HEK293 (cell line): ENCODE data around the gene MACO1.

Source experiments
- GLI4 ChIP-seq: fragments of 450-650 bp; formaldehyde crosslinking; IDR thresholded peaks from 2 replicates; pipeline ENCODE4 v1.5.1; 2016; ENCODE audit warnings: missing biosample characterization, missing genetic modification characterization
- ZNF423 ChIP-seq: fragments of 450-650 bp; formaldehyde crosslinking; IDR thresholded peaks from 2 replicates; pipeline ENCODE4 v1.5.1; 2016; ENCODE audit warnings: missing biosample characterization, missing genetic modification characterization
- ZNF558 ChIP-seq: fragments of 450-650 bp; formaldehyde crosslinking; IDR thresholded peaks from 2 replicates; pipeline ENCODE4 v1.5.1; 2016; ENCODE audit warnings: missing biosample characterization, missing genetic modification characterization
- ZNF830 ChIP-seq: fragments of 450-650 bp; IDR thresholded peaks from 2 replicates; pipeline ENCODE4 v1.5.0; 2018; ENCODE audit warnings: missing biosample characterization, missing genetic modification characterization, low read depth, mild to moderate bottlenecking, moderate library complexity
- TF ChIP-seq, protein P1 (sequence below): fragments of 450-650 bp; formaldehyde crosslinking; IDR thresholded peaks from 2 replicates; pipeline ENCODE4 v1.5.1; 2016; ENCODE audit warnings: missing biosample characterization, missing genetic modification characterization
- TF ChIP-seq, protein P2 (sequence below): fragments of 450-650 bp; formaldehyde crosslinking; IDR thresholded peaks from 2 replicates; pipeline ENCODE4 v1.5.1; 2016; ENCODE audit warnings: missing biosample characterization, missing genetic modification characterization
- TF ChIP-seq, protein P3 (sequence below): fragments of 450-650 bp; formaldehyde crosslinking; IDR thresholded peaks from 2 replicates; pipeline ENCODE4 v1.5.1; 2016; ENCODE audit warnings: missing biosample characterization, missing genetic modification characterization
- TF ChIP-seq, protein P4 (sequence below): fragments of 450-650 bp; formaldehyde crosslinking; conservative IDR thresholded peaks from 2 replicates; pipeline ENCODE4 v1.5.1; 2016; ENCODE audit warnings: low read depth, missing biosample characterization, missing genetic modification characterization
- TF ChIP-seq, protein P5 (sequence below): fragments of 450-650 bp; formaldehyde crosslinking; IDR thresholded peaks from 2 replicates; pipeline ENCODE4 v1.5.1; 2016; ENCODE audit warnings: missing biosample characterization, missing genetic modification characterization

DNA sequence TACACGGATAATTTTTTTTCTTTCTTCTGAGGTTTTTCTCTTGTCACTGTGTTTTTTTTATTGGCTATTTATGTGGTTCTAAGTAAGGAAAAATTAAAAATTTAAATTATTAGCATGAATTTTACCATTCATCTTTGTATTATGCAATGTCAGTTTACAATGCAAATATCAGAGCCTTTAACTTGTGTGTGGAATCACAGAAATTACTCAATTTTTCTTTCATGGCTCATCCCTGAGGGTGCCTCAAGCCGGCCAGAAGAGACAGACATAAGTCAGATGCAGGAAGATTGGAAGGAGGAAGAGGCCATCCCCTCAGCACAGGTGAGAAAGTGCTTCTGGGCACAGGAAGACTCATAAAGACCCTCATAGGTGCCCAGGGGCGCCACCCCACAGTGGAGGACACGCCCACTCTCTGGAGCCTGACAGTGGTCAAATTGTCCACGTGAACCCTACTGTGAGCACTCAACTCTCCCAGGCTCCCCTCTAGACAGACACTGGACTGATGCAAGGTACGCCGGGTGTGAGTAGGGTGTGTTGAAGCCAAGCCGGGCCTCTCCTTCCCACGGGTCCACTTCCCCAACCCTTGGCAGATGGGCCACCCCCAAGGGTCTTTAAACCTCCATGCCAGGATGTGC, 103.2 kb downstream of the MACO1 start:
- TF ChIP-seq GLI4 (tag by site-specific recombination), result no peak
- TF ChIP-seq, protein P1, sequence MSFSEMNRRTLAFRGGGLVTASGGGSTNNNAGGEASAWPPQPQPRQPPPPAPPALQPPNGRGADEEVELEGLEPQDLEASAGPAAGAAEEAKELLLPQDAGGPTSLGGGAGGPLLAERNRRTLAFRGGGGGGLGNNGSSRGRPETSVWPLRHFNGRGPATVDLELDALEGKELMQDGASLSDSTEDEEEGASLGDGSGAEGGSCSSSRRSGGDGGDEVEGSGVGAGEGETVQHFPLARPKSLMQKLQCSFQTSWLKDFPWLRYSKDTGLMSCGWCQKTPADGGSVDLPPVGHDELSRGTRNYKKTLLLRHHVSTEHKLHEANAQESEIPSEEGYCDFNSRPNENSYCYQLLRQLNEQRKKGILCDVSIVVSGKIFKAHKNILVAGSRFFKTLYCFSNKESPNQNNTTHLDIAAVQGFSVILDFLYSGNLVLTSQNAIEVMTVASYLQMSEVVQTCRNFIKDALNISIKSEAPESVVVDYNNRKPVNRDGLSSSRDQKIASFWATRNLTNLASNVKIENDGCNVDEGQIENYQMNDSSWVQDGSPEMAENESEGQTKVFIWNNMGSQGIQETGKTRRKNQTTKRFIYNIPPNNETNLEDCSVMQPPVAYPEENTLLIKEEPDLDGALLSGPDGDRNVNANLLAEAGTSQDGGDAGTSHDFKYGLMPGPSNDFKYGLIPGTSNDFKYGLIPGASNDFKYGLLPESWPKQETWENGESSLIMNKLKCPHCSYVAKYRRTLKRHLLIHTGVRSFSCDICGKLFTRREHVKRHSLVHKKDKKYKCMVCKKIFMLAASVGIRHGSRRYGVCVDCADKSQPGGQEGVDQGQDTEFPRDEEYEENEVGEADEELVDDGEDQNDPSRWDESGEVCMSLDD, result no peak
- TF ChIP-seq, protein P2, sequence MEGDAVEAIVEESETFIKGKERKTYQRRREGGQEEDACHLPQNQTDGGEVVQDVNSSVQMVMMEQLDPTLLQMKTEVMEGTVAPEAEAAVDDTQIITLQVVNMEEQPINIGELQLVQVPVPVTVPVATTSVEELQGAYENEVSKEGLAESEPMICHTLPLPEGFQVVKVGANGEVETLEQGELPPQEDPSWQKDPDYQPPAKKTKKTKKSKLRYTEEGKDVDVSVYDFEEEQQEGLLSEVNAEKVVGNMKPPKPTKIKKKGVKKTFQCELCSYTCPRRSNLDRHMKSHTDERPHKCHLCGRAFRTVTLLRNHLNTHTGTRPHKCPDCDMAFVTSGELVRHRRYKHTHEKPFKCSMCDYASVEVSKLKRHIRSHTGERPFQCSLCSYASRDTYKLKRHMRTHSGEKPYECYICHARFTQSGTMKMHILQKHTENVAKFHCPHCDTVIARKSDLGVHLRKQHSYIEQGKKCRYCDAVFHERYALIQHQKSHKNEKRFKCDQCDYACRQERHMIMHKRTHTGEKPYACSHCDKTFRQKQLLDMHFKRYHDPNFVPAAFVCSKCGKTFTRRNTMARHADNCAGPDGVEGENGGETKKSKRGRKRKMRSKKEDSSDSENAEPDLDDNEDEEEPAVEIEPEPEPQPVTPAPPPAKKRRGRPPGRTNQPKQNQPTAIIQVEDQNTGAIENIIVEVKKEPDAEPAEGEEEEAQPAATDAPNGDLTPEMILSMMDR, result no peak
- no peak for TF ChIP-seq ZNF423
- TF ChIP-seq, protein P3, sequence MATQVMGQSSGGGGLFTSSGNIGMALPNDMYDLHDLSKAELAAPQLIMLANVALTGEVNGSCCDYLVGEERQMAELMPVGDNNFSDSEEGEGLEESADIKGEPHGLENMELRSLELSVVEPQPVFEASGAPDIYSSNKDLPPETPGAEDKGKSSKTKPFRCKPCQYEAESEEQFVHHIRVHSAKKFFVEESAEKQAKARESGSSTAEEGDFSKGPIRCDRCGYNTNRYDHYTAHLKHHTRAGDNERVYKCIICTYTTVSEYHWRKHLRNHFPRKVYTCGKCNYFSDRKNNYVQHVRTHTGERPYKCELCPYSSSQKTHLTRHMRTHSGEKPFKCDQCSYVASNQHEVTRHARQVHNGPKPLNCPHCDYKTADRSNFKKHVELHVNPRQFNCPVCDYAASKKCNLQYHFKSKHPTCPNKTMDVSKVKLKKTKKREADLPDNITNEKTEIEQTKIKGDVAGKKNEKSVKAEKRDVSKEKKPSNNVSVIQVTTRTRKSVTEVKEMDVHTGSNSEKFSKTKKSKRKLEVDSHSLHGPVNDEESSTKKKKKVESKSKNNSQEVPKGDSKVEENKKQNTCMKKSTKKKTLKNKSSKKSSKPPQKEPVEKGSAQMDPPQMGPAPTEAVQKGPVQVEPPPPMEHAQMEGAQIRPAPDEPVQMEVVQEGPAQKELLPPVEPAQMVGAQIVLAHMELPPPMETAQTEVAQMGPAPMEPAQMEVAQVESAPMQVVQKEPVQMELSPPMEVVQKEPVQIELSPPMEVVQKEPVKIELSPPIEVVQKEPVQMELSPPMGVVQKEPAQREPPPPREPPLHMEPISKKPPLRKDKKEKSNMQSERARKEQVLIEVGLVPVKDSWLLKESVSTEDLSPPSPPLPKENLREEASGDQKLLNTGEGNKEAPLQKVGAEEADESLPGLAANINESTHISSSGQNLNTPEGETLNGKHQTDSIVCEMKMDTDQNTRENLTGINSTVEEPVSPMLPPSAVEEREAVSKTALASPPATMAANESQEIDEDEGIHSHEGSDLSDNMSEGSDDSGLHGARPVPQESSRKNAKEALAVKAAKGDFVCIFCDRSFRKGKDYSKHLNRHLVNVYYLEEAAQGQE, result no peak
- TF ChIP-seq, protein P4, sequence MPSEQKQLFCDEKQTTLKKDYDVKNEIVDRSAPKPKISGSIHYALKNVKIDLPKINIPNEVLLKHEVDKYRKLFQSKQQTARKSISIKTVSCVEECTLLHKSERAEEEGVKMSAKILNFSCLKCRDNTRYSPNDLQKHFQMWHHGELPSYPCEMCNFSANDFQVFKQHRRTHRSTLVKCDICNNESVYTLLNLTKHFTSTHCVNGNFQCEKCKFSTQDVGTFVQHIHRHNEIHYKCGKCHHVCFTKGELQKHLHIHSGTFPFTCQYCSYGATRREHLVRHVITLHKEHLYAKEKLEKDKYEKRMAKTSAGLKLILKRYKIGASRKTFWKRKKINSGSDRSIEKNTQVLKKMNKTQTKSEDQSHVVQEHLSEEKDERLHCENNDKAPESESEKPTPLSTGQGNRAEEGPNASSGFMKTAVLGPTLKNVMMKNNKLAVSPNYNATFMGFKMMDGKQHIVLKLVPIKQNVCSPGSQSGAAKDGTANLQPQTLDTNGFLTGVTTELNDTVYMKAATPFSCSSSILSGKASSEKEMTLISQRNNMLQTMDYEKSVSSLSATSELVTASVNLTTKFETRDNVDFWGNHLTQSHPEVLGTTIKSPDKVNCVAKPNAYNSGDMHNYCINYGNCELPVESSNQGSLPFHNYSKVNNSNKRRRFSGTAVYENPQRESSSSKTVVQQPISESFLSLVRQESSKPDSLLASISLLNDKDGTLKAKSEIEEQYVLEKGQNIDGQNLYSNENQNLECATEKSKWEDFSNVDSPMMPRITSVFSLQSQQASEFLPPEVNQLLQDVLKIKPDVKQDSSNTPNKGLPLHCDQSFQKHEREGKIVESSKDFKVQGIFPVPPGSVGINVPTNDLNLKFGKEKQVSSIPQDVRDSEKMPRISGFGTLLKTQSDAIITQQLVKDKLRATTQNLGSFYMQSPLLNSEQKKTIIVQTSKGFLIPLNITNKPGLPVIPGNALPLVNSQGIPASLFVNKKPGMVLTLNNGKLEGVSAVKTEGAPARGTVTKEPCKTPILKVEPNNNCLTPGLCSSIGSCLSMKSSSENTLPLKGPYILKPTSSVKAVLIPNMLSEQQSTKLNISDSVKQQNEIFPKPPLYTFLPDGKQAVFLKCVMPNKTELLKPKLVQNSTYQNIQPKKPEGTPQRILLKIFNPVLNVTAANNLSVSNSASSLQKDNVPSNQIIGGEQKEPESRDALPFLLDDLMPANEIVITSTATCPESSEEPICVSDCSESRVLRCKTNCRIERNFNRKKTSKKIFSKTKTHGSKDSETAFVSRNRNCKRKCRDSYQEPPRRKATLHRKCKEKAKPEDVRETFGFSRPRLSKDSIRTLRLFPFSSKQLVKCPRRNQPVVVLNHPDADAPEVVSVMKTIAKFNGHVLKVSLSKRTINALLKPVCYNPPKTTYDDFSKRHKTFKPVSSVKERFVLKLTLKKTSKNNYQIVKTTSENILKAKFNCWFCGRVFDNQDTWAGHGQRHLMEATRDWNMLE (tag by site-specific recombination), result no peak
- TF ChIP-seq, protein P5, sequence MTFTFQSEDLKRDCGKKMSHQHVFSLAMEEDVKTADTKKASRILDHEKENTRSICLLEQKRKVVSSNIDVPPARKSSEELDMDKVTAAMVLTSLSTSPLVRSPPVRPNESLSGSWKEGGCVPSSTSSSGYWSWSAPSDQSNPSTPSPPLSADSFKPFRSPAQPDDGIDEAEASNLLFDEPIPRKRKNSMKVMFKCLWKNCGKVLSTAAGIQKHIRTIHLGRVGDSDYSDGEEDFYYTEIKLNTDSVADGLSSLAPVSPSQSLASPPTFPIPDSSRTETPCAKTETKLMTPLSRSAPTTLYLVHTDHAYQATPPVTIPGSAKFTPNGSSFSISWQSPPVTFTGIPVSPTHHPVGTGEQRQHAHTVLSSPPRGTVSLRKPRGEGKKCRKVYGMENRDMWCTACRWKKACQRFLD (tag by site-specific recombination), result no peak
- no peak for TF ChIP-seq ZNF558 (tag by site-specific recombination)
- TF ChIP-seq ZNF830, result no peak
